ENCODE measurements around the gene NUDT21. TPM values are rescaled to one million over a fixed set of nuclear protein-coding genes. Genes with fewer than 3 reads are reported as not detected.

The NUDT21 gene
- total RNA-seq, 1 donor from 2014 or later = 190 TPM

DNA sequence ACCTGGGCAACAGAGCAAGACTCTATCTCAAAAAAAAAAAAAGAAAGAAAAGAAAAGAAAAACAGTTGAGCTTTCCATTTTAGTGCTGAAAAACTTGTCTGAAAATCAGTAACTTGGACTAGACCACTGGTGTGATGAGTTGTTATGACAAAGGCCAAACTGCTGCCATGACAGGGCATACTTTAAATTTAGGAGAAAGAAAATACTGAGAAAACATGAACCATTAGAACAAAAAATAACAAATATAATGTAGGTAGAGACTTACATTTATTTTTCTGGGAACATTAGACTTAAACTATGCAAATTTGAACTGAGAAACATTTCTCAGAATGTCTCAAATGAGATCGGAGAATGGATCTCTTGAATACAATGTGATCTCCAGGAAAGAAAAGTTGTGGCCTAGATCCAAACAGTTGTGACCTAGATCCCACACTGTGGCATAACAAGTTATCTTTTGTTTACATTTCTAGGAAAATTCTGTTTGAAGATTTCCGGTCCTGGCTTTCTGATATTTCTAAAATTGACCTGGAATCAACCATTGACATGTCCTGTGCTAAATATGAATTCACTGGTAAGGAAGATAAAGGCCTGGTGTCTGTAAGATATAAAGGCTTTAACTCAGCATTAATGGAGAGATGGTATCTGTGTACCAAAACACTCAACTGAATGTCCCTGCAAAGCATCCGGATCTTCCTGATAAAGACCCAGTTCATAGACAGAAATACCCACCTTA, 11.1 kb upstream of the NUDT21 start:
- intact Hi-C loops (cut with micrococcal nuclease) = no loop called here

DNA sequence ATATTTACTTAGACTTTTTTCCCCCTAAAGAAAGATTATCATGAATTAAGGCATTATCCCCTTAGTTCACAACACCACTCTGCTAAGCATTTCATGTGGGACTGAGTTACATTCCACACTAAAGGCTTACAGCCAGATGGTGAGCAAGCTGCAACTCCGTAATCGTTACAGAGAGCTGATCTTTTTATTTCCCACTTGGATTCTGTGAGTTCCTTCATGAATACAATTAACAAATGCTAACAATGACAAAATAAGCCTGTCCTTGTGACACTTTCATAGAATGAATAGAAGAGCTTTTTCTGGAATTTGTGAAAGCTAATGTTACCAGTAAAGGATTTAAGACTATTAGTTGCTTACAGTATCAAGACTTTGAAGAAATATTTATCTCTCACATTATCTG, 9.0 kb upstream of the NUDT21 start:
- intact Hi-C loops (cut with micrococcal nuclease) = no loop called here

DNA sequence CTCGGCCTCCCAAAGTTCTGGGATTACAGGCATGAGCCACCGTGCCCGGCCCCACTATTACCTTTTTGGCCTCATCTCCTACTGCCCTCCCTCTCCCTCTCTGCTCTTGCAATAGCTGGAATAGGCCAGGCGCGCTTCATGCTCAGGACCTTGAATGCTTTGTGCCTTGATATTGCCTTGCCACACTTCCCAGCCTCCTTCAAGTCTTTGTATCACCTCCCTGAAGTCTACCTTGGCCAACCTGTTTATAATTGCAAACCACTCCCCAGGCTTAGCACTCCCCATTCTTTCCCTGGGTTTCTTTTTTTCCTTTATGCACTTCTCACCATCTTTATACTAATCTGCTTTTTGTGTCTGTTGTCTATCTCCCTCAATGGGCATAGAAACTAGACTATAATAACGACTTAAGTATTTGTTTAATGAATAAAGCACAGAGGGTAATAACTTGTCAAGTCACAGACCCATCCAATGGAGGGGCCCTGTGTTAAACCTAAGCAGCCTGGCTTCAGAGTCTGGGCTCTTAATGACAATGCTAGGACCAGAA, 6.9 kb upstream of the NUDT21 start:
- intact Hi-C loops (cut with micrococcal nuclease) = no loop called here

DNA sequence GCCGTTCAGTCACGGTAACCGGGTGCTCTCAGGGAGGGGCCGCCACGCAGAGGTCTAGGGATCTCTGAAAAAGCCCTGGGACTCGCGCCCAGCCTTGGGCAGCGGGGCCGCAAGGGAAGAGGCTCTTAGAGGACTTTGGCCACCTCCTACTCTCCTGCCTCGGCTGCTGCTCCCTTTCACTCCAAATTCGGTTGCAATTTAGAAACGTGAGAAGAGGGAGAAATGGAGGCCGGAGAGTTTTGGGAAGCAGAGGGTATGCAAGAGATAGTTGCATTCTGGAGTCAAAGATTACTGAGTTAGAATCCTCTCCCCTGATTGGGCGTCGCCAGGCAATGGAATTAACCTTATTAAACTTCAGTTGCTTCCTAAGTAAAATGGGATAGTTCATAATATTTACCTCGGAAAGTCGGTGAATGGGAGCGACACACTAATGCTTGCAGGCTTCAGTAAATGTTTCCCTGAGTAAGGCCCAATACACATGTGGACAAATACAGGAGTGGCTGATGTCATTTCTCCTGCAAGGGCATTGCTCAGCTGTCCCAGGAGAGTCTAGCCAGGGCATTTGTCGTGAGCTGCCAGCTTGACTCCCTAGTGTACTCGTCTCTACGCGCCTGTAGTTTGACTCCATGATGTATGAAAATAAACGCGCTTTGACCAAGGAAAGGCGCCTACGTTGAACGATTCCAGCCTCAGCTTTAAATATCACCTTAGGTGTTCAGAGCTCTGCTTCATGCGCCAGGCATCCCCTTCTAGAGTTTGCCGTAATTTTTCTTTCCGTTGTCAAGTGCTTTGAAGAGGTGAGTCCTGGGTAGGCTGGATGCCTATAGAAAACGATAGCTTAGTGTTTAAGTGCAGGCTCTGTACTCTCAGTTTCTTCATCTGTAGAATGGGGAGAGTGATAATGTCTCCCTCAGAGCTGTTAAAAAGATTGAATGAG, 889 bp upstream of the NUDT21 start:
- intact Hi-C loops (cut with micrococcal nuclease) = loop anchor here (1.0 to 5.0 kb wide), 17 partner anchors 27 to 1940 kb away; partner anchors contain the start of genes AMFR, BBS2, CFAP20 and GINS3

DNA sequence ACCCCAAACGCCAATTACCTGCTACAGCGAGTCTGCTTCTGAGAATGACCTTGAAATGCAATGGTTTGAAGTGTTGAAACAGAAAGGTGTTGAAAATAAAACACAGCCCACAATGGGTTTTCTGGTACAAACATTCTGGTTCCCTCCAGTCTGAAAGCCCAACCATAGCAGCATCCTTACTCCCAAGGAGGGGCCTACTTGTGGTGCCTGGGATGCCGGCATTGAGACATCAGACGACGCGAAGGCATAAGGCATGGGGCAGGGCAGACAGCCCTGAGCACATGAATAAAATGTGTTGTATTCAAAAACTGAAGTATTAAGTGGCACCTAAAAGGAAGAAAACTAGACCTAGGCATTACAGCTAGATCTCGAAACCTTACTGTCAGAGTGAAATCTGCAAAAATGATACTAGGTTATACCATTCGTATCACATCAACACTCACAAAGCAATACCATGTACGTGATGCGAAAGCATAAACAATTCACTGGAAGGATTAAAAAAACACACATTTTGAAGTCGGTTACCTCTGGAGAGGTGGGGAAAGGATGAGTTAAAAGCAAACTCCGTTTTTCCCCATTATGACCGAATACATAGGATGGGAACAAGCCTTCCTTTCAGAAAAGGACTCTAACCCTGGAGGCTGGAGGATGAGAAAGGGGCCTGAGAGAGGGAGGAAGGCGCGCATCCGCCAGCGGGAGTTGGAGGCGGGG, 702 bp downstream of the NUDT21 start:
- intact Hi-C loops (cut with micrococcal nuclease) = loop anchor here (2.0 to 5.0 kb wide), 5 partner anchors 126 to 1942 kb away; partner anchors contain the start of genes CFAP20, GINS3 and HERPUD1

DNA sequence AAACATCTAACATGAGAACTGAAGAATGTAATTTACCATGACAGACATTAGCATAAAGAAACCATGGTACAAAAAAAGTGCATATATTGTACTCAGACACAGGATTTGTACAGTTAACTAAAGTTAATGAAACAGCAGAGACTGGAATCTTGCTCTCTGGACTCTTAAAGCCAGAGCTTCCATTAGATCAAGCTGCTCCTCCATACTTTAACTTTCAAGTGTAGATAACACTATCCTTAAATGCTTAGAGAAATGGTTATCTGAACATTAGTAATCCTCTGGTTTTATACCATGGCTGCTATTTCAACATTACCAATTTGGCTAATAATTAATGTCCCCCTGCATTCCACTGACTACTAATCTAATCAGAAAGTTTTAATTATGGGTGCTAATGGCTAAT, 3.1 kb downstream of the NUDT21 start:
- intact Hi-C loops (cut with micrococcal nuclease) = no loop called here

DNA sequence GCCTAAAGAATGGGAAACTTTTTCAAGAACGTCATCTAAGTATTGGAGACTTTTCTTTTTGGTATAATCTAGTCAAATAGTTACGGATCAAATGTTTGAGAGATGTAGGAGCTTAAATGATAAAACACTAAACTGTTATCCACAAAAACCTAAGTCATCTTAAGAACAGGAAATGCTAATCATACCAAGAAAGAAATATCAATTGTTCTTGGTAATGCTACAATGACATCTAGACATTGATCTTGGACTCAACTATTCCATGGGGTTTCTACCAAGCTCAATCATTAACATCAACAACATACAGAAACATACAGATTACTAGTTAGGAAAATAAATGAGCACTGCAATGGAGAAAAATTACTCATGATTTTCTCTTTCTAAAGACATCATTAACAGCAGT, 3.8 kb downstream of the NUDT21 start:
- intact Hi-C loops (cut with micrococcal nuclease) = no loop called here

DNA sequence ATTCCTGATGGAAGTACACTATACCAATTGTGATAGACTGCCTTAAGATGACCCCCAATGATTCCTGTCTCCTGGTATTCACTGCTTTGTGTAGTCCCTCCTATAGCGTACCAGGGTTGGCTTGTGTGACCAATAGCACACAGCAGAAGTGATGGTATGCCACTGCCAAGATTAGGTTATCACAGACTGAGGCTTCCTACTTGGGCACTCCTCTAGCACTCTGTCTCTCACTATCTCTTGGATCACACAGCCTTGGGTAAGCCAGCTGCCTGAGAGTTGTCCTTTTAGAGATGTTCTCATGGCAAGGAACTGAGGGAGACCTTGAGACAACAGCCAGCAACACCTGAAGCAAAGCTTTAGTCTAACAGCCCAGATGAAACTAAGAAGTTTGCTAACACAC, 13.1 kb downstream of the NUDT21 start:
- intact Hi-C loops (cut with micrococcal nuclease) = no loop called here

DNA sequence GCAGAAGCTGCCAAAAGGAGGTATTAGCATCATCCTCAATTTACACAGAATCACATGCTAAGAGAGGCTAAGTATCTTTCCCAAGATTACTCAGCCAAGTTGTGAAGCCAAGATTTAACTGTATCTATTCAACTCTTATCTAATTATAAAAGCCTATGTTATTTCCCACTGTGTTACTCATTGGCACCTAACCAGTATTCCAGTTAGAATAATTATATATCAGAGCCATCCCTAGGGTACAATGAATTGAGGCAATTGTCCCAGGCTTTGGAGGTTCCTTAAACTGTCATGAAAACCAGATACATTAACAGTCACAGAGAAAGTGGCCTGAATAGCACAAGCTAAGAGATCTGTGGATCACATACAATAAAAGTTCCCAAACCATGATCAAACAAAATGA, 14.9 kb downstream of the NUDT21 start:
- intact Hi-C loops (cut with micrococcal nuclease) = no loop called here

DNA sequence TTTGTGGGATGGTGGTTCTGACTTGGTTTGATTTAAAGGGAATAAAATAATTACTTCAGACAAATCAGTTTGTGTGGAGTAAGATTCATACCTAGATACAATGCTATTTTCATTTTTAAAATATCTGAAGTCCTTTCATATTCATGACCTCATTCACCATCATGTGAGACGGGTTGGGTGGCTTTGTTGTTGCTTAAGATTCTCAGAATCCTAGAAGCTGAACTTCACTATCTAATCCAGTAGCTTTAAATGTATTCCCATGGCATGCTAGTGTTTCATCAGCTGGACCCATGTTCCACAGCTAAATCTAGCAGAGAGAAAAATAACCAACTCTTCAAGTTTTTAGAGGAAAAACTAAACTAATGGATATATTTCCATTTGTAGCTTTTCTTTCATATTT, 23.0 kb downstream of the NUDT21 start:
- intact Hi-C loops (cut with micrococcal nuclease) = loop anchor here (10.0 kb wide), 1 partner anchor 223 kb away; no protein-coding TSS in a partner anchor

DNA sequence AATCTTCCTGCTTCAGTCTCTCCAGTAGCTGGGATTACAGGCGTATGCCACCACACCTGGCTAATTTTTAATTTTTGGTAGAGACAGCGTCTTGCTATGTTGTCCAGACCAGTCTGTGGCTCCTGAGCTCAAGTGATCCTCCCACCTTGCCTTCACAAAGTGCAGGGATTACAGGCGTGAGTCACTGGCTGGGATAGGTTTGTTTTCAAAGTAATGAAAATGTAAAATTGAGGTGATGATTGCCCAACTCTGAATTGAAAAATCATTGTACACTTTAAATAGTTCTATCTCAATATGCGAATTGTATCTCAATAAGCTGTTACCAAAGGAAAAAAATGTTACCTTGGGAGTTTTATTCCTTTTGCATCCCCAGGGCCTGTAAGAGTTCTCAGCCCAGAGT, 24.5 kb downstream of the NUDT21 start:
- intact Hi-C loops (cut with micrococcal nuclease) = loop anchor here (10.0 kb wide), 1 partner anchor 222 kb away; no protein-coding TSS in a partner anchor

DNA sequence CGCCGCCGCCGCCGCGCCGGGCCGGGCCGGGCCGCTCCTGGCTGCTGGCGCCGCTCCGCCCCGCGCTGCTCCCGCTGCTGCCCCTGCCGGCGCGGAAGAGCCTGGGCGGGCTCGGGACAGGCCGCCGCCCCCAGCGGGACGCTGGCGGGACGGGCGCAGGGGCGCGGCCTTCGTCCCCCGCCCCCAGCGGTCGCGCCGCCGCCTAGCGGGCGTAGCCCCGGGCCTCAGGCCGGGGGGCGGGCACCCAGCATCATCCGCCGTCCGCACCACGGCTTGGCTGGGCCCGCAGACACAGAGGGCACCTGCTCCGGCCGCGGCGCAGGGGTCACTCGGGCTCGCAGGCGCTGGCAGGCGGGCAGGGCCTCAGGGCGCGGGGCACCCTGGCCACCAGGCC, 25.7 kb downstream of the NUDT21 start, which contains the start of gene AMFR:
AMFR (minus strand) TSS at position 107 of the 394 bp plus-strand sequence. CDS start 218 bp downstream, outside the sequence.
- intact Hi-C loops (cut with micrococcal nuclease) = loop anchor here (1.0 to 10.0 kb wide), 3 partner anchors 26 to 277 kb away; partner anchors contain the start of genes NUDT21 and OGFOD1

DNA sequence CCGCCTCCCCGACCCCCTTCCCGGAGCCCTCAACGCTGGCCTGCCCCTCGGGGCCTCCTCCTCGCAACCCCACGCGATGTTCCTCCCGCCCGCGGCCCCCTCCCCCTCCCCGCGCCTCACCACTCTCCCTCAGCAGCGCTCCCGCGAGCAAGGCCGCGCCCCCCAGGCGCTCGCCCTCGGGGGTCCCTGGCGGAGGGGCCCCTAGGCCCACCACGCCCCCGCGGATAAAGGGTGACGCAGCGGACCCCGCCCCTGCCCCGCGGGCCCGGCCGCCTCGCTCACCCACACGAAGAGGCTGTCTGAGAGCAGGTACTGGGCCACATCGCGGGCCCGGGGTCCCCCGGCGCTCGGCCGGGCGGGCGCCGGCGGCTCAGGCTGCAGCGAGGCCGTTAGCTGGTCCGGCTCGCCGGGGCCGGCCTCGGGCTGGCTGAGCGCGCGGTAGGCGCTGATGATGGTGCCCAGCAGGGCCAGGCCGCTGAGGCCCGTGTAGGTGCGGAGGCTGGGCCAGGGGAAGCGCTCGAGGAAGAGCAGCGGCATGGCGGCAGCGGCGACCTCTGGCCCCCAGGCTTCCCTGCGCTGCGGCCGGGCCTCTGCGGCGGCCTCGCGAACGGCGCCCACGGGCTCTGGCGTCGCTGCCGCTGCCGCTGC, 26.2 kb downstream of the NUDT21 start:
- intact Hi-C loops (cut with micrococcal nuclease) = loop anchor here (1.0 to 10.0 kb wide), 6 partner anchors 19 to 277 kb away; partner anchors contain the start of genes NUDT21 and OGFOD1

DNA sequence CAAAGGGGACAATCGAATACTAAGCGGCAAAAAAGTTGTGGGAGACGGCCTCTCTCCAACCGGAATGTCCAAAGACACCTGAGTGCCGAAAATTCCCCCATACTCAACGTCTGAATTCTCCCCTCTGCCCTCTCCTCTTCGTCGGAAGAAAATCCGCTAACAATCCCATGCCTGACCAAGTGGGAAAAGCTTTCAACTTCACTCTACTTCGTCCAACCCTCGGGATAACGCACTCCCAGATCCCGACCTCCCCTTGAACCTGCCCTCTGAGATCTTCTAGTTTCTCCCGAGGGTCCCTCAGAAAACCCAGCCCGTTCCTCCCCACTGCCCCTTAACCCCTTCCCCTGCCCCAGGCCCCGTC, 26.7 kb downstream of the NUDT21 start:
- intact Hi-C loops (cut with micrococcal nuclease) = loop anchor here (1.0 to 10.0 kb wide), 4 partner anchors 18 to 220 kb away; no protein-coding TSS in a partner anchor

DNA sequence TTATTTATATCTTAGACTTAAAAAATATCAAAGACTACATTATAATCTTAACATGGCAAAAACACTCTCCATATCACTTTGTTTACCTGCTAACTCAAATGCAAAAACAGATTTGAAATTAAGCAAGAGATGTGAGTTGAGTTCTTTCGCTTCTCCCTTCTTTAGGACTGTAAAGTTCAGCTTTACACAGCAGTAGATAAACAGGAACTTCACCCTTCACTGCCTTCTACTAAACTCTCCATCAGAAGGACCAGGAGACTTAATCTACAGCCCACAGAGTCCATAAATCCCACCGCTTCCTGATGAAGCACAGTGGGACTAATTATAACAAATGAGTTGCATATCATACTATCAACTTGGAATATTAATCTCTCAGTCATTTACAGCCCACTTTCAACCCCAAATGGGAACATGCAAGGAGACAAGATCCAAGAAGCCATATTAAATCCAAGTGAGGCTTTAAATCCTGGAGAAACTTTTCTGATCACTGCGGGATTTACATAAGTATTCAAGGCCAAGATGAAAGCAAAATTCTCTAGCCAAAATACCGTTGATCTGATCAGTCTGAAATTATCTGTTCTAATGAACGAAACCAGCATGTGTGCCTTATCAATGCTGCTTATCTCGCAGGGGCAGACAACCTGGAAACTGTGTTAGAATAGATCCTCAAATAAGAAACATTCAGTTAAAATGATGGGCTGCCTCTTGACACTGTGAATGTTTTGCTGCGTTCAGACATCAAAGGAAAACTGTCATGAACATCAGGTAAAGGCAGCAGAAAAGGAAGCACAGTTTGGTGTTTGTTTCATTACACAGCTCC, 27.3 kb downstream of the NUDT21 start:
- intact Hi-C loops (cut with micrococcal nuclease) = loop anchor here (1.0 to 10.0 kb wide), 4 partner anchors 17 to 219 kb away; no protein-coding TSS in a partner anchor

DNA sequence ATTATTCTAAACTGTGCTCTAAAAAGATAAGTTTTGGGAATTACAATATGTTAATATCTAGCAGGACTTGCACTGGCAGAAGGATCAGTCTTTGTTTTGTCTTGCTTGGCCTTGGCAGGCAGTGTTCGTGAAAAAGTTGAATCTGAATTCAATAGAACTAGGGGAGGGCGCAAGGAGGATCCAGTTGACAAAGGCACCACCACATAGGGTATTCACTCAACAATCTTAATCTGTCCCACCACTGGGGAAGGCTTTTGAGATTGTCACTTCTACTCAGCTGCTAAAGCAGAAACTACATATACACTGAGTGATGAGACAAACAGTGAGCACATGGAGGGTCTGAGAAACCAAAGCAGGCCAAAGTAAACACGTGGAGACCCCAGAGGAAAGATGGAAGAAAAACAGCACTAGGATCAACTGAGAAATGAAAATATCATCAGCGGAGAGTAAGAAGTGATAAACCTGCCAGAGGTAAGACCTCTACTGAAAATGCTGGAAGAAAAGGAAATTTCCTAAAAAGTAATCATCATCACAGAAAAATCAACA, 28.2 kb downstream of the NUDT21 start:
- intact Hi-C loops (cut with micrococcal nuclease) = loop anchor here (10.0 kb wide), 1 partner anchor 218 kb away; no protein-coding TSS in a partner anchor

DNA sequence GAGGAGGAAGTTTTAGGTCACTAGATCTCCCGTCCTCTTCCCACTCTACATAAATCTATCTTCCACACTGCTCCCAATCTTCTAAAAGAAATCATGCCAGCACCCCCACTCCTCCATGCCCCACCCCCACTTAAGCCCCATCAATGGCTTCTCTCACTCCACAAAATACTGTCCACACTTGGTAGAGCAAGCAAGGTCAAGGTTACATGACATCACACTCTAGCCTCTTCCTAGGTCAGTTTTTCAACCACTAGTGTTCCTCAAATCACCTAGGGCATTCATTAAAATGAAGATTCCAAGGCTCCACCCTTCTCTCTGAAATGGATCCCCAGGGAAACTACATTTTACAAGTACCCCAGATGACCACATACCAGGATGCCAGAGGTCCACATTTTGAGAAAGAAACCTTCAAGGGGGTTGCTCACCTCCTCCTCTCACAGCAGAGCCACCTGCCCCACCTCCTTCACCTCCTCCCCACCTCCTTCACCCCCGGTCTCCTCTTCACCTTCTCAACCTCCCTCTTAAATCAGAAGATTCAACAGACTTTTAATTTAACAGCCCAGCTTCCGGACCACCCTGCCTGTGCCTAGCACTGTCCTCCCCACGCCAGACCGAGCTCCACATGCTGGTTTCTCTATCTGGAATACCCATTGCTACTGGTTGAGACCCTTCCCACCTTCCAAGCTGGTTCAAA, 29.0 kb downstream of the NUDT21 start:
- intact Hi-C loops (cut with micrococcal nuclease) = loop anchor here (10.0 kb wide), 1 partner anchor 217 kb away; no protein-coding TSS in a partner anchor

DNA sequence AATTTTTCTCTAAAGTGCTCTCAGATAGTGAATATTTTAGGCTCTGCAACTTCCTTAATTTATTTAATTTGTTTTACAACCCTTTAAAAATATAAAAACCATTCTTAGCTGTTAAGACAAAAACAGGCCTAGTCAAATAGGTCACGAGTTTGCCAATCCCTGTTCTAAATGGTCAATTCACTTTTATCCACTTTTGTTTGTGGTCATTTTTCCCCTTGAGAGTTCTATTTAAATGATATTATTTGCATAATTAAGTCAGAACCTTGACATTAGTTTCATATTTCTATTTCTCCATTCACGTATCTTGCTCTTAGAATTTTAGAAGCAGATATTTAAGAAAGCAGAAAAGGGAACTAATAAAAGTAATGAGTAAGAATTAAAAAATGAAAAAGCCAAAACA, 29.8 kb downstream of the NUDT21 start:
- intact Hi-C loops (cut with micrococcal nuclease) = loop anchor here (10.0 kb wide), 1 partner anchor 217 kb away; no protein-coding TSS in a partner anchor
